GM12878 (cell line): ENCODE data around the gene GTSE1.

Experiments used
- MXI1 ChIP-seq: fragments of 150-350 bp; IDR thresholded peaks from 2 replicates; pipeline ENCODE4 v1.6.1; 2011; ENCODE audit warnings: low read depth, mild to moderate bottlenecking, inconsistent platforms, low read length, improper control_type of control experiment
- POLR2AphosphoS5 ChIP-seq: IDR thresholded peaks from 2 replicates; pipeline ENCODE4 v1.6.1; 2011; ENCODE audit warnings: mild to moderate bottlenecking, low read length, inconsistent platforms

DNA sequence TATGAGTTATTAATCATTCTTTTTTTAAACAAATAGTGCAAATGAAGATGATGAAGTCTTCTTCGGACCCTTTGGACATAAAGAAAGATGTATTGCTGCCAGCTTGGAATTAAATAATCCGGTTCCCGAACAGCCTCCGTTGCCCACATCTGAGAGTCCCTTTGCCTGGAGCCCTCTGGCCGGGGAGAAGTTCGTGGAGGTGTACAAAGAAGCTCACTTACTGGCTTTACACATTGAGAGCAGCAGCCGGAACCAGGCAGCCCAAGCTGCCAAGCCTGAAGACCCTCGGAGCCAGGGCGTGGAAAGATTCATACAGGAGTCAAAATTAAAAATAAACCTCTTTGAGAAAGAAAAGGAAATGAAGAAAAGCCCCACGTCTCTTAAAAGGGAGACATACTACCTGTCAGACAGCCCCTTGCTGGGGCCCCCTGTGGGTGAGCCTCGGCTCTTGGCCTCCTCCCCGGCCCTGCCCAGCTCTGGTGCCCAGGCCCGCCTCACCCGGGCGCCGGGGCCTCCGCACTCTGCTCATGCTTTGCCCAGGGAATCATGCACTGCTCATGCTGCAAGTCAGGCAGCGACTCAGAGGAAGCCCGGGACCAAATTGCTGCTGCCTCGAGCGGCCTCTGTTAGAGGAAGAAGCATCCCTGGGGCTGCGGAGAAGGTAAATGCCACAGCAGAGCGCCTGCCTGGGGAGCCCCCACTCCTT, 11.8 kb downstream of the GTSE1 start:
- TF ChIP-seq MXI1, result no peak
- no peak for TF ChIP-seq POLR2AphosphoS5
